Thyroid gland (tissue), 4 donors: ENCODE results near the gene MCOLN3.

Source experiments
- CTCF ChIP-seq, 6 experiments: fragments of 200-600 bp in 3 of 6; fragments of 450-650 bp in 3 of 6; sonication (generic) in 3 of 6; IDR thresholded peaks; one replicate each; pipeline ENCODE4 v1.5.1; 2016 to 2019; ENCODE audit warnings: antibody characterized with exemption in 6 of 6, mild to moderate bottlenecking in 2 of 6, inconsistent platforms in 1 of 6, moderate library complexity in 1 of 6
- POLR2A ChIP-seq, 2 donors: fragments of 450-650 bp; IDR thresholded peaks; one replicate each; pipeline ENCODE4 v1.6.1; 2017; ENCODE audit warnings: antibody characterized with exemption in 2 of 2, mild to moderate bottlenecking in 2 of 2, moderate library complexity in 1 of 2

- TF ChIP-seq CTCF (IDR thresholded peaks at IDR 0.05) (no peak), POLR2A (IDR thresholded peaks at IDR 0.05) (no peak)
These were observed 75.8 kb downstream of the MCOLN3 start for GRCh38 chr1:84972377-84972987.
